Ishikawa (cell line): ENCODE measurements around the gene RAPGEFL1.

Source experiments
- CEBPB ChIP-seq: IDR thresholded peaks from 2 replicates; pipeline ENCODE4 v1.6.1; 2012
- CREB1 ChIP-seq: IDR thresholded peaks from 2 replicates; pipeline ENCODE4 v1.6.1; 2012; ENCODE audit warnings: low read depth
- EGR1 ChIP-seq: IDR thresholded peaks from 2 replicates; pipeline ENCODE4 v1.6.1; 2012
- EP300 ChIP-seq: IDR thresholded peaks from 2 replicates; pipeline ENCODE4 v1.6.1; 2012; ENCODE audit warnings: borderline replicate concordance
- FOXM1 ChIP-seq: IDR thresholded peaks from 2 replicates; pipeline ENCODE4 v1.6.1; 2012; ENCODE audit warnings: low read depth, borderline replicate concordance
- MAX ChIP-seq: IDR thresholded peaks from 2 replicates; pipeline ENCODE4 v1.6.1; 2012
- NFIC ChIP-seq: IDR thresholded peaks from 2 replicates; pipeline ENCODE4 v1.6.1; 2012
- RAD21 ChIP-seq: IDR thresholded peaks from 2 replicates; pipeline ENCODE4 v1.6.1; 2012; ENCODE audit warnings: low read depth
- TAF1 ChIP-seq: IDR thresholded peaks from 2 replicates; pipeline ENCODE4 v1.6.1; 2012; ENCODE audit warnings: low read depth, mild to moderate bottlenecking
- TCF12 ChIP-seq: IDR thresholded peaks from 2 replicates; pipeline ENCODE4 v1.6.1; 2012; ENCODE audit warnings: low read depth
- TEAD4 ChIP-seq: IDR thresholded peaks from 2 replicates; pipeline ENCODE4 v1.6.1; 2012
- USF1 ChIP-seq: IDR thresholded peaks from 2 replicates; pipeline ENCODE4 v1.6.1; 2012
- YY1 ChIP-seq: IDR thresholded peaks from 2 replicates; pipeline ENCODE4 v1.6.1; 2012; ENCODE audit warnings: low read depth
- ZBTB7A ChIP-seq: IDR thresholded peaks from 2 replicates; pipeline ENCODE4 v1.6.1; 2012; ENCODE audit warnings: low read depth
- TF ChIP-seq, protein P1 (sequence below): IDR thresholded peaks from 2 replicates; pipeline ENCODE4 v1.6.1; 2012; ENCODE audit warnings: low read depth, mild to moderate bottlenecking

Gene RAPGEFL1

GRCh38 chr17:40177275-40177874 lies at the start of gene RAPGEFL1:
Gene RAPGEFL1, plus strand, starts transcription at chr17:40177470. Its CDS starts 392 bp downstream, at chr17:40177862.
- TF ChIP-seq EGR1 (peak; percentile 83), EP300 (peak; percentile 42; the same call in 1 of the 2 replicates), TAF1 (peak; percentile 44; the same call in 1 of the 2 replicates), RAD21 (no peak), ZBTB7A (peak; percentile 34; the same call in 1 of the 2 replicates), NFIC (peak; percentile 34; the same call in 1 of the 2 replicates), MAX (peak; percentile 97), USF1 (no peak; the same call in 1 of the 2 replicates)
- TF ChIP-seq, protein P1, sequence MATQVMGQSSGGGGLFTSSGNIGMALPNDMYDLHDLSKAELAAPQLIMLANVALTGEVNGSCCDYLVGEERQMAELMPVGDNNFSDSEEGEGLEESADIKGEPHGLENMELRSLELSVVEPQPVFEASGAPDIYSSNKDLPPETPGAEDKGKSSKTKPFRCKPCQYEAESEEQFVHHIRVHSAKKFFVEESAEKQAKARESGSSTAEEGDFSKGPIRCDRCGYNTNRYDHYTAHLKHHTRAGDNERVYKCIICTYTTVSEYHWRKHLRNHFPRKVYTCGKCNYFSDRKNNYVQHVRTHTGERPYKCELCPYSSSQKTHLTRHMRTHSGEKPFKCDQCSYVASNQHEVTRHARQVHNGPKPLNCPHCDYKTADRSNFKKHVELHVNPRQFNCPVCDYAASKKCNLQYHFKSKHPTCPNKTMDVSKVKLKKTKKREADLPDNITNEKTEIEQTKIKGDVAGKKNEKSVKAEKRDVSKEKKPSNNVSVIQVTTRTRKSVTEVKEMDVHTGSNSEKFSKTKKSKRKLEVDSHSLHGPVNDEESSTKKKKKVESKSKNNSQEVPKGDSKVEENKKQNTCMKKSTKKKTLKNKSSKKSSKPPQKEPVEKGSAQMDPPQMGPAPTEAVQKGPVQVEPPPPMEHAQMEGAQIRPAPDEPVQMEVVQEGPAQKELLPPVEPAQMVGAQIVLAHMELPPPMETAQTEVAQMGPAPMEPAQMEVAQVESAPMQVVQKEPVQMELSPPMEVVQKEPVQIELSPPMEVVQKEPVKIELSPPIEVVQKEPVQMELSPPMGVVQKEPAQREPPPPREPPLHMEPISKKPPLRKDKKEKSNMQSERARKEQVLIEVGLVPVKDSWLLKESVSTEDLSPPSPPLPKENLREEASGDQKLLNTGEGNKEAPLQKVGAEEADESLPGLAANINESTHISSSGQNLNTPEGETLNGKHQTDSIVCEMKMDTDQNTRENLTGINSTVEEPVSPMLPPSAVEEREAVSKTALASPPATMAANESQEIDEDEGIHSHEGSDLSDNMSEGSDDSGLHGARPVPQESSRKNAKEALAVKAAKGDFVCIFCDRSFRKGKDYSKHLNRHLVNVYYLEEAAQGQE: no peak

DNA sequence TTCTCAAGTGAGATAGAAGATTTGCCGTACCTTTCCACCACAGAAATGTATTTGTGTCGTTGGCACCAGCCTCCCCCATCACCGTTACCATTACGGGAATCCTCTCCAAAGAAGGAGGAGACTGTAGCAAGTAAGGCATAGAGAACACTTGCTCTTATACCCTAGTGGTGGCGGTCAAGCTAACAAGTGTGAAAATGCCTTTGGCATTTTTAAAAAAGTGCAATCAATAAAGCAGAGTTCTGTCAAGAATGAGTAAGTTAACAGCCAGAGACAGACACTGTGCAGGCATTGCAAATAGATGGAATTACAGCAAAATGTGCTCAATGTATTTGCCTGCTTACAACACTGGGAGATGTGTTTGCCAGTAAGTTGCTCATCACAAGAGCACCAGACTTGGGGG lies 47.8 kb upstream of the RAPGEFL1 start:
- TF ChIP-seq FOXM1: no peak
- TF ChIP-seq EP300: no peak
- TF ChIP-seq EGR1: no peak
- TF ChIP-seq USF1: no peak
- TF ChIP-seq, protein P1: no peak
- TF ChIP-seq CREB1: no peak
- TF ChIP-seq RAD21: no peak
- TF ChIP-seq TEAD4: no peak
- TF ChIP-seq CEBPB: no peak
- TF ChIP-seq MAX: no peak
- no peak for TF ChIP-seq YY1
- TF ChIP-seq TCF12: no peak
- no peak for TF ChIP-seq ZBTB7A
- no peak for TF ChIP-seq NFIC

DNA sequence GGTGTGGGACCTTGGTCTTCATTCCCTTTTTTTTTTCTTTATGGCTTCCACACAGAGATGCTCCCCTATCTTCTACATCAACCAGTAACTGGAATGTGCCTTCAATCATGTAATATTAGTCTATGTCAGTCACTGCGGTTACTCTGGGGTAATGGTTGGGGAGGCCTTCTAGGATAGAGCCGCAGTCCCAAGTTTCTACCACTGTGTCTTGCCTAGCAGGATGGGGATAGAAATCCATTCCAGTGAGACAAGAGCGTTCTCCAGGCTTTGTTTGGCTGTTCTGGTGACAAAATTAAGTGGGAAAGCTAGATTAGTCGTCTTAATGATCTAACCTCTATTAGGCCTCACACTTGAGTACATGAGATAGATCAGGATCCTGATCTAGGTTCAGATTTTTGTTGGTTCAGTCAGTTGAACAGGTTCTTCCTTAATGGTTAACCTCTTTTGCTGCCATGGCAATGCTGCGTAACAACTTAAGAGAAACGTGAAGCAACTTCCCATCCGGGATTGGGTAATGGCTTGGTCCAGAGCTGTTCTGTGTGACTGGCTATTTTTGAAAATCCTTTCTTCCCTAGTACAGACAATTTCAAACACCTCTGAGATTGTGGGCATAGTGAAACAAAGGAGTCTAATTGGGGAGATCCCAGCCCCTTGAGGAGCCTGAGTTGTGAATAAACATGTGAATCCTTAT lies 46.8 kb upstream of the RAPGEFL1 start:
- TF ChIP-seq CREB1: no peak

DNA sequence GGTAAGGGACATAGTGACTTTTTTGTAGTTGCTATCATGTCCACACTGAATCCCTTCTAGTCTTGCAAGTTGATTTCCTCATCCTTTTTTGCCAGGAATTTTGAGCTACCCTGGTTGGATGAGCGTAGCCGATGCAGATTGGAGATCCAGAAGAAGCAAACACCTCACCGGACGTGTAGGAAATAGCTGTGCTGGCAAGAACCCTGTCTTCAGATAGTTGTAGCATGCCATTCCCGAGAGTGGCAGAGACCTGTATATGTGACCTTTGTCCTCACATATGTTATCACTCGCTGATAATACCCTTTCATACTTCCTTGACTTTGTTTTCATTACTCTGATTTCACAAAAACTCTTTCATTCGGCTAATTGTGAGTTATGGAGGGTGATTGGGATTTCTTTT lies 43.1 kb upstream of the RAPGEFL1 start:
- TF ChIP-seq USF1 (no peak), TAF1 (no peak), ZBTB7A (no peak), TEAD4 (no peak), FOXM1 (no peak), EGR1 (no peak), CEBPB (no peak), CREB1 (no peak)

- TF ChIP-seq TAF1 (no peak), TCF12 (no peak), EP300 (no peak), USF1 (no peak), FOXM1 (no peak), MAX (no peak), YY1 (no peak), CEBPB (no peak), TEAD4 (no peak), EGR1 (no peak), RAD21 (no peak), CREB1 (no peak), ZBTB7A (no peak), NFIC (no peak)
Measured at GRCh38 chr17:40135817-40136216, 41.5 kb upstream of the RAPGEFL1 start.
